PC-9 (cell line): Measurements from ENCODE around the gene CDA. TPM values are rescaled to one million over a fixed set of nuclear protein-coding genes. Genes with fewer than 3 reads are reported as not detected.

ENCODE experiments used
- BruUV-seq: library from RNA; stranded (reverse); fragments of 400-500 nt; replicated peaks from 2 replicates; lab custom pipeline; 2021; lab: Mats Ljungman, UMichigan
- CTCF ChIA-PET: fragments of 300-600 bp; sonication (Branson Sonifier 250); formaldehyde crosslinking; loops from one replicate; lab custom pipeline; 2022; ENCODE audit warnings: antibody characterized with exemption; lab: Charles Lee
- POLR2A ChIA-PET: fragments of 300-600 bp; sonication (Branson Sonifier 250); formaldehyde crosslinking; loops from one replicate; lab custom pipeline; 2022; ENCODE audit warnings: antibody characterized with exemption; ENCODE audit not compliant: unreplicated experiment; lab: Charles Lee
- DNase-seq, 2 experiments: peaks; one replicate each; pipeline versions ENCODE4 v3.0.0 to v3.0.0-alpha.2; 2015 to 2022; ENCODE audit warnings: mixed read lengths in 1 of 2
- H2AFZ ChIP-seq: fragments of 200-600 bp; sonication (generic); 2 replicates; pipeline ENCODE4 v1.8.1; 2017; ENCODE audit warnings: antibody characterized with exemption
- H3F3A ChIP-seq: fragments of 200-600 bp; sonication (generic); 2 replicates; pipeline ENCODE4 v1.8.1; 2017; ENCODE audit warnings: antibody characterized with exemption, mild to moderate bottlenecking, low read depth; ENCODE audit not compliant: insufficient read depth
- H3K27ac ChIP-seq: fragments of 200-600 bp; sonication (generic); 2 replicates; pipeline ENCODE4 v1.6.1; 2016; ENCODE audit warnings: mixed run types
- H3K27me3 ChIP-seq: fragments of 200-600 bp; sonication (generic); 2 replicates; pipeline ENCODE4 v1.6.1; 2016; ENCODE audit warnings: low read depth, mixed run types; ENCODE audit not compliant: insufficient read depth
- H3K36me3 ChIP-seq: fragments of 200-600 bp; sonication (generic); 2 replicates; pipeline ENCODE4 v1.6.1; 2016; ENCODE audit warnings: low read depth, mixed run types
- H3K4me1 ChIP-seq: fragments of 200-600 bp; sonication (generic); replicated peaks from 2 replicates; pipeline ENCODE4 v1.6.1; 2016; ENCODE audit warnings: mixed run types; ENCODE audit not compliant: insufficient read depth
- H3K4me2 ChIP-seq: fragments of 200-600 bp; sonication (generic); 2 replicates; pipeline ENCODE4 v1.6.1; 2017; ENCODE audit warnings: mixed run types
- H3K4me3 ChIP-seq: fragments of 200-600 bp; sonication (generic); 2 replicates; pipeline ENCODE4 v1.6.1; 2016; ENCODE audit warnings: mixed run types
- H3K79me2 ChIP-seq: fragments of 200-600 bp; sonication (generic); 2 replicates; pipeline ENCODE4 v1.6.1; 2017; ENCODE audit warnings: low read depth, mixed run types
- H3K9me2 ChIP-seq: fragments of 200-600 bp; sonication (generic); 2 replicates; pipeline ENCODE4 v1.8.1; 2017; ENCODE audit warnings: mild to moderate bottlenecking; ENCODE audit not compliant: insufficient read depth
- H3K9me3 ChIP-seq: fragments of 200-600 bp; sonication (generic); 2 replicates; pipeline ENCODE4 v1.8.1; 2016; ENCODE audit warnings: low read depth; ENCODE audit not compliant: insufficient read depth
- H4K20me1 ChIP-seq: fragments of 200-600 bp; sonication (generic); 2 replicates; pipeline ENCODE4 v1.8.1; 2017; ENCODE audit not compliant: insufficient read depth
- EZH2 ChIP-seq: fragments of 200-600 bp; sonication (generic); IDR thresholded peaks from 2 replicates; pipeline ENCODE4 v1.8.0; 2017; ENCODE audit warnings: antibody characterized with exemption, low read depth
- intact Hi-C: fragments of 100-400 bp; cut with micrococcal nuclease; formaldehyde crosslinking; loops from one replicate; pipeline ENCODE4 v1.10.0; 2022; ENCODE audit not compliant: unreplicated experiment
- total RNA-seq: library from RNA; stranded (reverse); gene quantifications from 2 replicates; pipeline ENCODE4 v1.2.3, GENCODE V29; 2021
- TF ChIP-seq, protein P1 (sequence below): fragments of 200-600 bp; sonication (generic); conservative IDR thresholded peaks from 2 replicates; pipeline ENCODE4 v1.6.1; 2017; ENCODE audit warnings: mixed run types, antibody characterized with exemption, mild to moderate bottlenecking, moderate library complexity

Gene CDA
- total RNA-seq, 1 experiment from 2014 or later, result 56.6 TPM

DNA sequence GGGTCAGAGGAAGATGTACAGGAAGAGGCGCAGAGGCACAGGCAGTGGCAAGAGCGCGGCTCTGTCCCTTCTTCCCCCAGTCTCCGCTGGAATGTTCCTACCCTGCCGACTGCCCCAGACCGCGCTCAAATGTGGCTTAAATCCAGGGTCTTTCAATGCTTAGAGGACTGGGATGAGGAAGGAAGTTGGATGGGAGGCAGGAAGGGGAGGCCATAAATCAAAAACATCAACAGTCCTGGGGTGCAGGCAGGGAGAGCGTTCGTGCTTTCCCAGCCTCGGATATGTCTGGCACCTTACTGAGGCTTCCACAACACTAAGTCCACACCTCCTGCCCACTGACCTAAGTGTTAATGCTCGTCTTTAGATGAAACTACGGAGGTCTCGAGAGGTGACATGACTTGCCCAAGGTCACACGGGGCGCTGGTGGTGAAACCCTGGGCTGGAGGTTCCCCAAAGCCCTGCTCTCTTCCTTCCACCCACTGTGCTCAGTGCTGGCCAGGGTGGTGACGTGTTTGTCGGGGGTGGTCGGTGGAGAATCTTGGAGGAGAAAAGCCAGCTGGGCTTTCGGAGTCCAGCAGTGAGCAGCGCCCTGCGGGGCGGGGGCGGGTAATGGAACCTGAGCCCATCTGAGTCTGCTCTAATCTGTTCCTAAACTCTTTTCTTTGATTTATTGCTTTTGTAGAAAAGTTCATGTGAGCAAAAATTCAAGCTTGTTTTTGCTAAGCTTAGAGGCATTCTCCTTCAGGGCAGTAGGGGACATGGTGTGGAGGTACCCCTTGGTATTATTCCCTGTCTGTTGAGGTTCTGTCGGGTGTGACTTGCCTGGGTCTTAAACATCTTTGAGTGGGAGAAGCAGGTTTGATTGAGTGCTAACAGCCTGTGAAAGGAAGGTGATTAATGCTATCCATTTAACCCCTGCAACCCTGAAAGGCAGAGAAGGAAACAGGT lies 708 bp downstream of the CDA start:
- H2AFZ ChIP-seq, result peak overlapping the region; percentile 72
- H3K9me3 ChIP-seq, result no peaks in the 10 kb centered on the region
- H3K36me3 ChIP-seq, result no peaks in the 10 kb centered on the region
- H3K9me2 ChIP-seq, result no peaks in the 10 kb centered on the region
- no peaks in the 10 kb centered on the region for H4K20me1 ChIP-seq
- peak overlapping the region; percentile 45 for H3K27ac ChIP-seq
- TF ChIP-seq EZH2, result no peak
- TF ChIP-seq, protein P1, sequence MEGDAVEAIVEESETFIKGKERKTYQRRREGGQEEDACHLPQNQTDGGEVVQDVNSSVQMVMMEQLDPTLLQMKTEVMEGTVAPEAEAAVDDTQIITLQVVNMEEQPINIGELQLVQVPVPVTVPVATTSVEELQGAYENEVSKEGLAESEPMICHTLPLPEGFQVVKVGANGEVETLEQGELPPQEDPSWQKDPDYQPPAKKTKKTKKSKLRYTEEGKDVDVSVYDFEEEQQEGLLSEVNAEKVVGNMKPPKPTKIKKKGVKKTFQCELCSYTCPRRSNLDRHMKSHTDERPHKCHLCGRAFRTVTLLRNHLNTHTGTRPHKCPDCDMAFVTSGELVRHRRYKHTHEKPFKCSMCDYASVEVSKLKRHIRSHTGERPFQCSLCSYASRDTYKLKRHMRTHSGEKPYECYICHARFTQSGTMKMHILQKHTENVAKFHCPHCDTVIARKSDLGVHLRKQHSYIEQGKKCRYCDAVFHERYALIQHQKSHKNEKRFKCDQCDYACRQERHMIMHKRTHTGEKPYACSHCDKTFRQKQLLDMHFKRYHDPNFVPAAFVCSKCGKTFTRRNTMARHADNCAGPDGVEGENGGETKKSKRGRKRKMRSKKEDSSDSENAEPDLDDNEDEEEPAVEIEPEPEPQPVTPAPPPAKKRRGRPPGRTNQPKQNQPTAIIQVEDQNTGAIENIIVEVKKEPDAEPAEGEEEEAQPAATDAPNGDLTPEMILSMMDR, result no peak
- TSS peak; percentile 53 for BruUV-seq
- H3K4me1 ChIP-seq, result peaks cover 9% of the 10 kb centered on the region
- H3K79me2 ChIP-seq, result peaks cover 35% of the 10 kb centered on the region
- intact Hi-C loops, result loop anchor here (1.0 kb wide), 1 partner anchor 23 kb away; no protein-coding TSS in a partner anchor
- peak overlapping the region; percentile 76 for H3K4me3 ChIP-seq
- H3F3A ChIP-seq, result peaks cover 14% of the 10 kb centered on the region; the same call in 1 of the 2 replicates
- no peak for DNase-seq
- POLR2A ChIA-PET, result interaction anchor here (0.6 to 1.3 kb wide), 6 partner anchors 24 to 465 kb away, joined by 3 to 20 read pairs (median 3); no protein-coding TSS in a partner anchor
- CTCF ChIA-PET, result interaction anchor here (0.7 to 1.2 kb wide), 2 partner anchors 11 to 45 kb away, joined by 3 to 8 read pairs; no protein-coding TSS in a partner anchor
- no peaks in the 10 kb centered on the region for H3K27me3 ChIP-seq
- peak overlapping the region; percentile 93 for H3K4me2 ChIP-seq

DNA sequence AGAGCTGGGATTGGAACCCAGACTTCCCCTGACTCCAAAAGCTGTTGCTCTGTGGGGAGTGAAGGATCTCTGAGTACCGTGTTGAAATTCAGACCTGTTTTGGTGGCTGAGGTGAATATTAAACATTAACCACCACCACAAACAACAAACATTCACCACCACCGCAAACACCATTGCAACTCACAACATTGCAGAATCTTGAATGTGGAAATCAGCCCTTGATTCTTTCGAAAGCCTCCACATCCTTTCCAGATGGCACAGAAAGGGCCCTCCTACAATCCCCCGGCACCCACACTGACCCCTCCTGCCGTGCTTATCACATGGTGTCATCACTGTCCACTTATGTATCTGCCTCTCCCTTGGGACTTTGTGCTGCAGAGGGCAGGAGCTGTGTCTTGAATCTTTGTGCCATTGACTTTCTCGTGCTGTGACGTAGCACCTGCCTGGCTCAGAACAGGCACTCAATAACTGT lies 1.4 kb downstream of the CDA start:
- H3K4me2 ChIP-seq, result peak overlapping the region; percentile 93
- H3K9me3 ChIP-seq, result no peaks in the 10 kb centered on the region
- no TSS peak for BruUV-seq
- POLR2A ChIA-PET, result interaction anchor here (0.6 to 0.7 kb wide), 2 partner anchors 44 to 150 kb away, joined by 3 to 5 read pairs; no protein-coding TSS in a partner anchor
- no peaks in the 10 kb centered on the region for H3K9me2 ChIP-seq
- peaks cover 16% of the 10 kb centered on the region; the same call in 1 of the 2 replicates for H3F3A ChIP-seq
- CTCF ChIA-PET, result interaction anchor here (0.7 kb wide), 1 partner anchor 10 kb away, joined by 3 read pairs; no protein-coding TSS in a partner anchor
- H3K4me3 ChIP-seq, result peak overlapping the region; percentile 76
- peak in 1 of 2 experiments; percentile 50 for DNase-seq
- no peaks in the 10 kb centered on the region for H4K20me1 ChIP-seq
- no peaks in the 10 kb centered on the region for H3K36me3 ChIP-seq
- peaks cover 35% of the 10 kb centered on the region for H3K79me2 ChIP-seq
- peaks cover 9% of the 10 kb centered on the region; the same call in 1 of the 2 replicates for H3K4me1 ChIP-seq
- no peaks in the 10 kb centered on the region for H3K27me3 ChIP-seq
- H2AFZ ChIP-seq, result no peak overlapping the region
- intact Hi-C loops, result no loop called here
- TF ChIP-seq EZH2, result no peak
- TF ChIP-seq, protein P1, result no peak
- peak overlapping the region; percentile 45 for H3K27ac ChIP-seq

DNA sequence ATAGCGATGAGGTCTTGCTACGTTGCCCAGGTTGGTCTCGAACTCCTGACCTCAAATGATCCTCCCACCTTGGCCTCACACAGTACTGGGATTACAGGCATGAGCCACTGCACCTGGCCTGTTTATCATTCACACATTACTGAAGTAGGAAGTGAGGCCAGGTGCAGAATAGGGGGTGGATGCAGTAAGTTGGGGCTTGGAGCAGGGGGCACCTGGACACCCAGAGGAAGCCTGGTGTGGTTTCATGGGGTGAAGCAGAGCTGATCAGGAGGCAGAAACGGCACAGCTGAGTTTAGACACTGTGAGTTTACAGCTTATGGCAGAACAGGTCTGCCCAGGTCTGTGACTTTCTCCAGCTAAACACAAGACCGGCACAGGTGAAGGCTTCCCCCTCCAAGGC lies 4.9 kb downstream of the CDA start:
- Histone ChIP-seq H4K20me1 (no peaks in the 10 kb centered on the region), H3K36me3 (no peaks in the 10 kb centered on the region), H3K9me3 (no peaks in the 10 kb centered on the region), H3K4me2 (no peak overlapping the region), H3F3A (peaks cover 7% of the 10 kb centered on the region; the same call in 1 of the 2 replicates), H3K4me3 (no peak overlapping the region), H3K4me1 (peaks cover 9% of the 10 kb centered on the region; the same call in 1 of the 2 replicates), H3K79me2 (peaks cover 35% of the 10 kb centered on the region), H3K27me3 (no peaks in the 10 kb centered on the region), H3K9me2 (no peaks in the 10 kb centered on the region), H3K27ac (no peak overlapping the region), H2AFZ (no peak overlapping the region)
- CTCF ChIA-PET, result no interaction called here
- intact Hi-C loops, result no loop called here
- no TSS peak for BruUV-seq
- TF ChIP-seq, protein P1, result no peak
- no peak for TF ChIP-seq EZH2
- DNase-seq, result no peak
- POLR2A ChIA-PET, result interaction anchor here (0.5 kb wide), 1 partner anchor 39 kb away, joined by 3 read pairs; no protein-coding TSS in a partner anchor
